WTC11 (cell line): ENCODE data around the gene SLC25A51. TPM values are rescaled to one million over a fixed set of nuclear protein-coding genes. Genes with fewer than 3 reads are reported as not detected.

Source experiments
- ATAC-seq: fragments of 200-7000 bp; cut with Tn5 transposase; 2 replicates; pipeline ENCODE4 v1.10.0; 2021; ENCODE audit warnings: mild to moderate bottlenecking, moderate library complexity
- CTCF ChIA-PET: fragments of 300-600 bp; sonication (Branson Sonifier 250); formaldehyde crosslinking; loops from one replicate; lab custom pipeline; 2021; ENCODE audit warnings: antibody characterized with exemption; lab: Charles Lee
- POLR2A ChIA-PET: fragments of 350-600 bp; sonication (Branson Sonifier 250); formaldehyde crosslinking; loops from one replicate; lab custom pipeline; 2021; ENCODE audit warnings: antibody characterized with exemption; lab: Charles Lee
- DNase-seq: peaks from one replicate; pipeline ENCODE4 v3.0.0; 2021; ENCODE audit warnings: low spot score
- H3K27ac Mint-ChIP-seq: 2 replicates; pipeline ENCODE4 v1.8.0; 2021; ENCODE audit warnings: mixed read lengths
- H3K27me3 Mint-ChIP-seq: 2 replicates; pipeline ENCODE4 v1.8.0; 2021; ENCODE audit warnings: low read depth, mild to moderate bottlenecking, moderate library complexity, mixed read lengths
- H3K36me3 Mint-ChIP-seq: 2 replicates; pipeline ENCODE4 v1.8.0; 2021; ENCODE audit warnings: mixed read lengths
- H3K4me1 Mint-ChIP-seq: 2 replicates; pipeline ENCODE4 v1.8.0; 2022; ENCODE audit warnings: mixed read lengths
- H3K4me3 Mint-ChIP-seq: 2 replicates; pipeline ENCODE4 v1.8.0; 2021; ENCODE audit warnings: mild to moderate bottlenecking, moderate library complexity, mixed read lengths
- H3K9me3 Mint-ChIP-seq: 2 replicates; pipeline ENCODE4 v1.8.0; 2021; ENCODE audit warnings: mixed read lengths
- CBFB ChIP-seq: sonication (generic); formaldehyde crosslinking; IDR thresholded peaks from 2 replicates; pipeline ENCODE4 v1.8.1; 2022; ENCODE audit warnings: mild to moderate bottlenecking, low read depth, missing genetic modification reagents
- CREM ChIP-seq: sonication (generic); formaldehyde crosslinking; IDR thresholded peaks from 2 replicates; pipeline ENCODE4 v1.8.1; 2022; ENCODE audit warnings: mild to moderate bottlenecking, missing genetic modification reagents, moderate library complexity
- ELF4 ChIP-seq: sonication (generic); formaldehyde crosslinking; IDR thresholded peaks from 2 replicates; pipeline ENCODE4 v1.8.1; 2022; ENCODE audit warnings: low read depth, mild to moderate bottlenecking, moderate library complexity, missing genetic modification reagents
- ERG ChIP-seq: fragments of 250-450 bp; sonication (Bioruptor Pico); IDR thresholded peaks from 2 replicates; pipeline ENCODE4 v1.8.0; 2021; ENCODE audit warnings: mild to moderate bottlenecking
- ESRRA ChIP-seq: sonication (generic); formaldehyde crosslinking; IDR thresholded peaks from 2 replicates; pipeline ENCODE4 v1.8.1; 2022; ENCODE audit warnings: mild to moderate bottlenecking, missing genetic modification reagents, borderline replicate concordance
- GRHL2 ChIP-seq: fragments of 250-450 bp; sonication (Bioruptor Pico); IDR thresholded peaks from 2 replicates; pipeline ENCODE4 v1.8.0; 2022; ENCODE audit warnings: mild to moderate bottlenecking, moderate library complexity; ENCODE audit not compliant: insufficient replicate concordance, severe bottlenecking
- JUN ChIP-seq: sonication (generic); formaldehyde crosslinking; IDR thresholded peaks from 2 replicates; pipeline ENCODE4 v1.8.0; 2023; ENCODE audit warnings: mild to moderate bottlenecking, missing genetic modification reagents
- KAT7 ChIP-seq: sonication (generic); formaldehyde crosslinking; IDR thresholded peaks from 2 replicates; pipeline ENCODE4 v1.8.1; 2023; ENCODE audit warnings: missing genetic modification reagents, mild to moderate bottlenecking, borderline replicate concordance
- MXD4 ChIP-seq: fragments of 250-450 bp; sonication (Bioruptor Pico); IDR thresholded peaks from 2 replicates; pipeline ENCODE4 v1.8.0; 2021; ENCODE audit warnings: mild to moderate bottlenecking, moderate library complexity, borderline replicate concordance
- NFYB ChIP-seq: sonication (generic); formaldehyde crosslinking; conservative IDR thresholded peaks from 2 replicates; pipeline ENCODE4 v1.8.0; 2022; ENCODE audit warnings: low read depth, missing genetic modification reagents
- NR2C2 ChIP-seq: sonication (generic); formaldehyde crosslinking; IDR thresholded peaks from 2 replicates; pipeline ENCODE4 v1.8.0; 2022; ENCODE audit warnings: mild to moderate bottlenecking, missing genetic modification reagents
- SMAD3 ChIP-seq: sonication (generic); formaldehyde crosslinking; IDR thresholded peaks from 2 replicates; pipeline ENCODE4 v1.8.0; 2022; ENCODE audit warnings: missing genetic modification reagents, mild to moderate bottlenecking, borderline replicate concordance
- SMAD4 ChIP-seq: sonication (generic); formaldehyde crosslinking; IDR thresholded peaks from 2 replicates; pipeline ENCODE4 v1.8.0; 2022; ENCODE audit warnings: mild to moderate bottlenecking, missing genetic modification reagents
- SP1 ChIP-seq: sonication (generic); formaldehyde crosslinking; conservative IDR thresholded peaks from 2 replicates; pipeline ENCODE4 v1.8.1; 2022; ENCODE audit warnings: missing genetic modification reagents
- TEAD1 ChIP-seq: sonication (generic); formaldehyde crosslinking; IDR thresholded peaks from 2 replicates; pipeline ENCODE4 v1.8.0; 2022; ENCODE audit warnings: mild to moderate bottlenecking, missing genetic modification reagents
- TEAD4 ChIP-seq: sonication (generic); formaldehyde crosslinking; IDR thresholded peaks from 2 replicates; pipeline ENCODE4 v1.8.0; 2022; ENCODE audit warnings: mild to moderate bottlenecking, missing genetic modification reagents
- ZMAT4 ChIP-seq: fragments of 250-450 bp; sonication (Bioruptor Pico); IDR thresholded peaks from 2 replicates; pipeline ENCODE4 v1.9.0; 2021; ENCODE audit warnings: mild to moderate bottlenecking
- ZNF219 ChIP-seq: sonication (generic); formaldehyde crosslinking; IDR thresholded peaks from 2 replicates; pipeline ENCODE4 v1.8.0; 2023; ENCODE audit warnings: missing genetic modification reagents, mild to moderate bottlenecking, borderline replicate concordance
- ZNF281 ChIP-seq: sonication (generic); formaldehyde crosslinking; IDR thresholded peaks from 2 replicates; pipeline ENCODE4 v1.8.0; 2023; ENCODE audit warnings: mild to moderate bottlenecking, missing genetic modification reagents
- total RNA-seq: library from RNA; stranded (reverse); gene quantifications from 3 replicates; pipeline ENCODE4 v1.2.3, GENCODE V29; 2021
- TF ChIP-seq, protein P1 (sequence below): sonication (generic); formaldehyde crosslinking; IDR thresholded peaks from 2 replicates; pipeline ENCODE4 v1.8.1; 2023; ENCODE audit warnings: mild to moderate bottlenecking, missing genetic modification reagents
- TF ChIP-seq, protein P2 (sequence below): fragments of 250-450 bp; sonication (Bioruptor Pico); IDR thresholded peaks from 2 replicates; pipeline ENCODE4 v1.9.0; 2021; ENCODE audit warnings: mild to moderate bottlenecking, borderline replicate concordance
- TF ChIP-seq, protein P3 (sequence below): sonication (generic); formaldehyde crosslinking; IDR thresholded peaks from 2 replicates; pipeline ENCODE4 v1.8.1; 2023; ENCODE audit warnings: mild to moderate bottlenecking, missing genetic modification reagents, moderate library complexity

SLC25A51 gene
- total RNA-seq, 1 experiment from 2014 or later, result 15.4 TPM

DNA sequence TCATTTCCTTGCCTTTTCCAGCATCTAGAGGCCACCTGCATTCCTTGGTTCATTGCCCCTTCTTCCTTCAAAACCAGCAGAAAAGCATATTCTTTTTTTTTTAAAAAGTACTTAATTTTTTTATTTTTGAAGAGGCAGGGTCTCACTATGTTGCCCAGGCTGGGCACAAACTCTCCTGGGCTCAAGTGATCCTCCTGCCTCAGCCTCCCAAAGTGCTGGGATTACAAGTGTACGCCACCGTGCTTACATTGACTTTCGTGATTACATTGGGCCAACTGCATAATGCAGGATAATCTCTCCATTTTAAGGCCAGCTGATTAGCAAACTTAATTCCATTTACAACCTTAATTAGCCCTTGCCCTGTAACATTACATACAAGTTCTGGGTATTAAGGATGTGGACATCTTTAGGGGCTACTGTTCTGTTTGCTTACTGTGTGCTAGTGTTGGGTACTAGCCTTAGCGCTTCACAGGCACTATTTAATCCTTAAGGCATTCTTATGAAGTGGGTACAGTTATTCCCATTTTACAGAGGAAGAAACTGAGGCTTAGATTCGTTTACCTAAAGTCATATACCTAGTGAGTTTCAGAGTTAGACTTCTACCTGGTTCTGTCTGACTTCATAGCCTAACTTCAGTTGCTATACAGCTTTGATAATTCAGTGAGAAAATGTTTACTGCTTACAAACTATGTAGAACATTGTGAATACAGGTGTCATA is 33.7 kb downstream of the SLC25A51 start (continued):
- TF ChIP-seq TEAD4 (CRISPR knock-in tag) (no peak), NR2C2 (CRISPR knock-in tag) (no peak), TEAD1 (no peak), ZMAT4 (CRISPR knock-in tag) (no peak), KAT7 (CRISPR knock-in tag) (no peak), SMAD3 (no peak), ZNF219 (CRISPR knock-in tag) (no peak)
- TF ChIP-seq, protein P1, sequence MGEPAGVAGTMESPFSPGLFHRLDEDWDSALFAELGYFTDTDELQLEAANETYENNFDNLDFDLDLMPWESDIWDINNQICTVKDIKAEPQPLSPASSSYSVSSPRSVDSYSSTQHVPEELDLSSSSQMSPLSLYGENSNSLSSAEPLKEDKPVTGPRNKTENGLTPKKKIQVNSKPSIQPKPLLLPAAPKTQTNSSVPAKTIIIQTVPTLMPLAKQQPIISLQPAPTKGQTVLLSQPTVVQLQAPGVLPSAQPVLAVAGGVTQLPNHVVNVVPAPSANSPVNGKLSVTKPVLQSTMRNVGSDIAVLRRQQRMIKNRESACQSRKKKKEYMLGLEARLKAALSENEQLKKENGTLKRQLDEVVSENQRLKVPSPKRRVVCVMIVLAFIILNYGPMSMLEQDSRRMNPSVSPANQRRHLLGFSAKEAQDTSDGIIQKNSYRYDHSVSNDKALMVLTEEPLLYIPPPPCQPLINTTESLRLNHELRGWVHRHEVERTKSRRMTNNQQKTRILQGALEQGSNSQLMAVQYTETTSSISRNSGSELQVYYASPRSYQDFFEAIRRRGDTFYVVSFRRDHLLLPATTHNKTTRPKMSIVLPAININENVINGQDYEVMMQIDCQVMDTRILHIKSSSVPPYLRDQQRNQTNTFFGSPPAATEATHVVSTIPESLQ (CRISPR knock-in tag), result no peak

- ATAC-seq (no peak), DNase-seq (no peak)
- Mint-ChIP-seq H3K4me3 (no peak overlapping the region), H3K36me3 (peaks cover 5% of the 10 kb centered on the region; the same call in 1 of the 2 replicates), H3K27me3 (no peaks in the 10 kb centered on the region), H3K9me3 (no peaks in the 10 kb centered on the region), H3K4me1 (no peaks in the 10 kb centered on the region), H3K27ac (no peak overlapping the region)
- CTCF ChIA-PET, result no interaction called here
- POLR2A ChIA-PET, result no interaction called here
- no peak for TF ChIP-seq SP1 (CRISPR knock-in tag)
- no peak for TF ChIP-seq ESRRA (CRISPR knock-in tag)
- TF ChIP-seq SMAD4 (CRISPR knock-in tag), result no peak
- TF ChIP-seq, protein P2, sequence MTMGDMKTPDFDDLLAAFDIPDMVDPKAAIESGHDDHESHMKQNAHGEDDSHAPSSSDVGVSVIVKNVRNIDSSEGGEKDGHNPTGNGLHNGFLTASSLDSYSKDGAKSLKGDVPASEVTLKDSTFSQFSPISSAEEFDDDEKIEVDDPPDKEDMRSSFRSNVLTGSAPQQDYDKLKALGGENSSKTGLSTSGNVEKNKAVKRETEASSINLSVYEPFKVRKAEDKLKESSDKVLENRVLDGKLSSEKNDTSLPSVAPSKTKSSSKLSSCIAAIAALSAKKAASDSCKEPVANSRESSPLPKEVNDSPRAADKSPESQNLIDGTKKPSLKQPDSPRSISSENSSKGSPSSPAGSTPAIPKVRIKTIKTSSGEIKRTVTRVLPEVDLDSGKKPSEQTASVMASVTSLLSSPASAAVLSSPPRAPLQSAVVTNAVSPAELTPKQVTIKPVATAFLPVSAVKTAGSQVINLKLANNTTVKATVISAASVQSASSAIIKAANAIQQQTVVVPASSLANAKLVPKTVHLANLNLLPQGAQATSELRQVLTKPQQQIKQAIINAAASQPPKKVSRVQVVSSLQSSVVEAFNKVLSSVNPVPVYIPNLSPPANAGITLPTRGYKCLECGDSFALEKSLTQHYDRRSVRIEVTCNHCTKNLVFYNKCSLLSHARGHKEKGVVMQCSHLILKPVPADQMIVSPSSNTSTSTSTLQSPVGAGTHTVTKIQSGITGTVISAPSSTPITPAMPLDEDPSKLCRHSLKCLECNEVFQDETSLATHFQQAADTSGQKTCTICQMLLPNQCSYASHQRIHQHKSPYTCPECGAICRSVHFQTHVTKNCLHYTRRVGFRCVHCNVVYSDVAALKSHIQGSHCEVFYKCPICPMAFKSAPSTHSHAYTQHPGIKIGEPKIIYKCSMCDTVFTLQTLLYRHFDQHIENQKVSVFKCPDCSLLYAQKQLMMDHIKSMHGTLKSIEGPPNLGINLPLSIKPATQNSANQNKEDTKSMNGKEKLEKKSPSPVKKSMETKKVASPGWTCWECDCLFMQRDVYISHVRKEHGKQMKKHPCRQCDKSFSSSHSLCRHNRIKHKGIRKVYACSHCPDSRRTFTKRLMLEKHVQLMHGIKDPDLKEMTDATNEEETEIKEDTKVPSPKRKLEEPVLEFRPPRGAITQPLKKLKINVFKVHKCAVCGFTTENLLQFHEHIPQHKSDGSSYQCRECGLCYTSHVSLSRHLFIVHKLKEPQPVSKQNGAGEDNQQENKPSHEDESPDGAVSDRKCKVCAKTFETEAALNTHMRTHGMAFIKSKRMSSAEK, result no peak
- TF ChIP-seq, protein P3, sequence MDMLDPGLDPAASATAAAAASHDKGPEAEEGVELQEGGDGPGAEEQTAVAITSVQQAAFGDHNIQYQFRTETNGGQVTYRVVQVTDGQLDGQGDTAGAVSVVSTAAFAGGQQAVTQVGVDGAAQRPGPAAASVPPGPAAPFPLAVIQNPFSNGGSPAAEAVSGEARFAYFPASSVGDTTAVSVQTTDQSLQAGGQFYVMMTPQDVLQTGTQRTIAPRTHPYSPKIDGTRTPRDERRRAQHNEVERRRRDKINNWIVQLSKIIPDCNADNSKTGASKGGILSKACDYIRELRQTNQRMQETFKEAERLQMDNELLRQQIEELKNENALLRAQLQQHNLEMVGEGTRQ (CRISPR knock-in tag), result no peak
- no peak for TF ChIP-seq CREM (CRISPR knock-in tag)
These were observed 41.4 kb downstream of the SLC25A51 start for GRCh38 chr9:37862530-37862929.

DNA sequence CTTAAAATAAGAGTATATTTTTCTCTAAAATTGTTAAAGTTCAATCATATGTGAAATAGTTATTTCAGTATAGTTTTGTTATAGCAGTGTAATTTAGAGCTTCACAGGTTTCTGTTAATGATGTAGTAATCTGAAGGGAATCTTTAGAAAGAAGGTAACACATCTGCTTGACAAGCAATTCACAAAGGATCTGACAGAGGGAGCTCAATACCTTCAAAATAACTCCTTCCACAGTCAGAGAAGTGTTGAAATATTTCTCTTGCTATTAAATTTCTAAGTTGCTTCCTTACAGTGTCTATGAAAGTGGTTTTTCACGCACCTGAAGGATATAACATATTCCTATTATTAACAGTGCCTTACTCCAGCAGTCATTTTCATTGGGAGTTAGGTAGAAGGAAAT is 44.9 kb downstream of the SLC25A51 start:
- no peaks in the 10 kb centered on the region for H3K27me3 Mint-ChIP-seq
- CTCF ChIA-PET, result interaction anchor here (0.6 to 1.0 kb wide), 4 partner anchors 20 to 367 kb away, joined by 3 to 8 read pairs (median 4); partner anchors contain the start of gene EXOSC3
- ATAC-seq (no peak), DNase-seq (no peak)
- POLR2A ChIA-PET, result interaction anchor here (0.6 kb wide), 1 partner anchor 45 kb away, joined by 5 read pairs; no protein-coding TSS in a partner anchor
- no peaks in the 10 kb centered on the region for H3K9me3 Mint-ChIP-seq
- peaks cover 5% of the 10 kb centered on the region; the same call in 1 of the 2 replicates for H3K36me3 Mint-ChIP-seq
- no peaks in the 10 kb centered on the region for H3K4me1 Mint-ChIP-seq
- H3K27ac Mint-ChIP-seq, result no peak overlapping the region
- no peak overlapping the region for H3K4me3 Mint-ChIP-seq
- TF ChIP-seq MXD4 (CRISPR knock-in tag) (no peak), JUN (CRISPR knock-in tag) (no peak), ERG (CRISPR knock-in tag) (no peak), ZNF281 (CRISPR knock-in tag) (no peak), NFYB (CRISPR knock-in tag) (no peak), ELF4 (CRISPR knock-in tag) (no peak), CBFB (CRISPR knock-in tag) (no peak), GRHL2 (CRISPR knock-in tag) (no peak)
